ENCODE measurements around the gene SORD. TPM values are rescaled to one million over a fixed set of nuclear protein-coding genes. Genes with fewer than 3 reads are reported as not detected.

Gene SORD
- total and polyA plus RNA-seq, 9 of the 15 experiments (the other 6 are each of a cell fraction or from before 2014, with no cell fraction given), result 5.9 to 79.2 (median 29.6) TPM

- TF ChIP-seq, protein P1, sequence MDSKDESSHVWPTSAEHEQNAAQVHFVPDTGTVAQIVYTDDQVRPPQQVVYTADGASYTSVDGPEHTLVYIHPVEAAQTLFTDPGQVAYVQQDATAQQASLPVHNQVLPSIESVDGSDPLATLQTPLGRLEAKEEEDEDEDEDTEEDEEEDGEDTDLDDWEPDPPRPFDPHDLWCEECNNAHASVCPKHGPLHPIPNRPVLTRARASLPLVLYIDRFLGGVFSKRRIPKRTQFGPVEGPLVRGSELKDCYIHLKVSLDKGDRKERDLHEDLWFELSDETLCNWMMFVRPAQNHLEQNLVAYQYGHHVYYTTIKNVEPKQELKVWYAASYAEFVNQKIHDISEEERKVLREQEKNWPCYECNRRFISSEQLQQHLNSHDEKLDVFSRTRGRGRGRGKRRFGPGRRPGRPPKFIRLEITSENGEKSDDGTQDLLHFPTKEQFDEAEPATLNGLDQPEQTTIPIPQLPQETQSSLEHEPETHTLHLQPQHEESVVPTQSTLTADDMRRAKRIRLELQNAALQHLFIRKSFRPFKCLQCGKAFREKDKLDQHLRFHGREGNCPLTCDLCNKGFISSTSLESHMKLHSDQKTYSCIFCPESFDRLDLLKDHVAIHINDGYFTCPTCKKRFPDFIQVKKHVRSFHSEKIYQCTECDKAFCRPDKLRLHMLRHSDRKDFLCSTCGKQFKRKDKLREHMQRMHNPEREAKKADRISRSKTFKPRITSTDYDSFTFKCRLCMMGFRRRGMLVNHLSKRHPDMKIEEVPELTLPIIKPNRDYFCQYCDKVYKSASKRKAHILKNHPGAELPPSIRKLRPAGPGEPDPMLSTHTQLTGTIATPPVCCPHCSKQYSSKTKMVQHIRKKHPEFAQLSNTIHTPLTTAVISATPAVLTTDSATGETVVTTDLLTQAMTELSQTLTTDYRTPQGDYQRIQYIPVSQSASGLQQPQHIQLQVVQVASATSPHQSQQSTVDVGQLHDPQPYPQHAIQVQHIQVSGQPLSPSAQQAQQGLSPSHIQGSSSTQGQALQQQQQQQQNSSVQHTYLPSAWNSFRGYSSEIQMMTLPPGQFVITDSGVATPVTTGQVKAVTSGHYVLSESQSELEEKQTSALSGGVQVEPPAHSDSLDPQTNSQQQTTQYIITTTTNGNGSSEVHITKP (IDR thresholded peaks at IDR 0.05; ENCODE audit: partially characterized antibody), result peak; percentile 89
- 0 out of 2 replicates have a peak, but pooled peaks have one; percentile 61 for TF ChIP-seq ZKSCAN8 (CRISPR knock-in tag; IDR thresholded peaks at IDR 0.05)
- no peak for TF ChIP-seq CREB5 (CRISPR knock-in tag; IDR thresholded peaks at IDR 0.05)
- no peak for TF ChIP-seq FOXA3 (CRISPR knock-in tag; conservative IDR thresholded peaks at IDR 0.05 in 1 of 2, IDR thresholded peaks at IDR 0.05 in 1 of 2)
- no peak for TF ChIP-seq DNMT1 (IDR thresholded peaks at IDR 0.05)
- TF ChIP-seq, protein P2, sequence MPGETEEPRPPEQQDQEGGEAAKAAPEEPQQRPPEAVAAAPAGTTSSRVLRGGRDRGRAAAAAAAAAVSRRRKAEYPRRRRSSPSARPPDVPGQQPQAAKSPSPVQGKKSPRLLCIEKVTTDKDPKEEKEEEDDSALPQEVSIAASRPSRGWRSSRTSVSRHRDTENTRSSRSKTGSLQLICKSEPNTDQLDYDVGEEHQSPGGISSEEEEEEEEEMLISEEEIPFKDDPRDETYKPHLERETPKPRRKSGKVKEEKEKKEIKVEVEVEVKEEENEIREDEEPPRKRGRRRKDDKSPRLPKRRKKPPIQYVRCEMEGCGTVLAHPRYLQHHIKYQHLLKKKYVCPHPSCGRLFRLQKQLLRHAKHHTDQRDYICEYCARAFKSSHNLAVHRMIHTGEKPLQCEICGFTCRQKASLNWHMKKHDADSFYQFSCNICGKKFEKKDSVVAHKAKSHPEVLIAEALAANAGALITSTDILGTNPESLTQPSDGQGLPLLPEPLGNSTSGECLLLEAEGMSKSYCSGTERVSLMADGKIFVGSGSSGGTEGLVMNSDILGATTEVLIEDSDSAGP (CRISPR knock-in tag; IDR thresholded peaks at IDR 0.05), result no peak
- 0 out of 2 replicates have a peak, but pooled peaks have one; percentile 42 for TF ChIP-seq ATF4 (CRISPR knock-in tag; IDR thresholded peaks at IDR 0.05)
- peak; percentile 90 for TF ChIP-seq TCF3 (CRISPR knock-in tag; IDR thresholded peaks at IDR 0.05)
- TF ChIP-seq, protein P3, sequence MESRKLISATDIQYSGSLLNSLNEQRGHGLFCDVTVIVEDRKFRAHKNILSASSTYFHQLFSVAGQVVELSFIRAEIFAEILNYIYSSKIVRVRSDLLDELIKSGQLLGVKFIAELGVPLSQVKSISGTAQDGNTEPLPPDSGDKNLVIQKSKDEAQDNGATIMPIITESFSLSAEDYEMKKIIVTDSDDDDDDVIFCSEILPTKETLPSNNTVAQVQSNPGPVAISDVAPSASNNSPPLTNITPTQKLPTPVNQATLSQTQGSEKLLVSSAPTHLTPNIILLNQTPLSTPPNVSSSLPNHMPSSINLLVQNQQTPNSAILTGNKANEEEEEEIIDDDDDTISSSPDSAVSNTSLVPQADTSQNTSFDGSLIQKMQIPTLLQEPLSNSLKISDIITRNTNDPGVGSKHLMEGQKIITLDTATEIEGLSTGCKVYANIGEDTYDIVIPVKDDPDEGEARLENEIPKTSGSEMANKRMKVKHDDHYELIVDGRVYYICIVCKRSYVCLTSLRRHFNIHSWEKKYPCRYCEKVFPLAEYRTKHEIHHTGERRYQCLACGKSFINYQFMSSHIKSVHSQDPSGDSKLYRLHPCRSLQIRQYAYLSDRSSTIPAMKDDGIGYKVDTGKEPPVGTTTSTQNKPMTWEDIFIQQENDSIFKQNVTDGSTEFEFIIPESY (CRISPR knock-in tag; IDR thresholded peaks at IDR 0.05), result peak; percentile 35; the same call in 1 of the 2 replicates
- no peak for TF ChIP-seq EHMT2 (IDR thresholded peaks at IDR 0.05)
- no peak for TF ChIP-seq FOS (IDR thresholded peaks at IDR 0.05; ENCODE audit: extremely low read depth, insufficient read length)
These were observed 26.0 kb downstream of the SORD start (continued) for GRCh38 chr15:45048794-45049631.

All from K562 (cell line).